GM18499 (cell line): Measurements from ENCODE around the gene ARHGAP12.

ENCODE experiments used
- ATAC-seq: cut with Tn5 transposase; IDR thresholded peaks from one replicate; pipeline ENCODE4 v1.9.1; 2021; ENCODE audit warnings: moderate number of reproducible peaks; ENCODE audit not compliant: insufficient read depth, unreplicated experiment

The ARHGAP12 gene

DNA sequence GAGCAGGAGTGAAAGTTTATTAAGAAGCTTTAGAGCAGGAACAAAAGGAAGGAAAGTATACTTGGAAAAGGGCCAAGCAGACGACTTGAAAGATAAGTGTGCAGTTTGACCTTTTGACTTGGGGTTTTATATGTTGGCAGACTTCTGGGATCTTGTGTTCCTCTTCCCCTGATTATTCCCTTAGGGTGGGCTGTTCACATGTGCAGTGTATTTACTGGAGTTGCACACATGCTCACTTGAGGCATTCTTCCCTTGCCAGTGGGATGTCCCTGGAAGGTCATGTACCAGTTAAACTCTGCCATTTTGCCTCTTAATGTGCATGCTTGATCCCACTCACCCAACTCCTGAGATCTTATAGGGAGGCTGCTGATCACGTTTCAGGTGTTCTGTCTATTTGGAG lies 23.4 kb upstream of the ARHGAP12 start:
- ATAC-seq: no peak

DNA sequence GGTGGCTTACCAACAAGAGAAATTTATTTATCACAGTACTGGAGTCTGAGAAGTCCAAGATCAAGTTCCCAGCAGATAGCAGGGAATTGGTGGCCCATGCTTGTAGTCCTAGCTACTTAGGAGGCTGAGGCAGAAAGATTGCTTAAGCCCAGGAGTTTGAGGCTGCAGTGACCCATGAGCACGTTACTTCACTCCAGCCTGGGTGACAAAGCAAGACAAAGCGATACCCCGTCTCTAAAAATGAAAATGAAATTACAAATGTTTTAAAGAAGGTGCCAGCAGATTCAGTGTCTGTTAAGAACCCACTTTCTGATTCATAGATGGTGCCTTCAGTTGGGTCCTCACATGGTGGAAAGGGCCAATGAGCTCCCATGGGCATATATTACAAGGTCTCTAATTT lies 20.6 kb upstream of the ARHGAP12 start:
- ATAC-seq: no peak

DNA sequence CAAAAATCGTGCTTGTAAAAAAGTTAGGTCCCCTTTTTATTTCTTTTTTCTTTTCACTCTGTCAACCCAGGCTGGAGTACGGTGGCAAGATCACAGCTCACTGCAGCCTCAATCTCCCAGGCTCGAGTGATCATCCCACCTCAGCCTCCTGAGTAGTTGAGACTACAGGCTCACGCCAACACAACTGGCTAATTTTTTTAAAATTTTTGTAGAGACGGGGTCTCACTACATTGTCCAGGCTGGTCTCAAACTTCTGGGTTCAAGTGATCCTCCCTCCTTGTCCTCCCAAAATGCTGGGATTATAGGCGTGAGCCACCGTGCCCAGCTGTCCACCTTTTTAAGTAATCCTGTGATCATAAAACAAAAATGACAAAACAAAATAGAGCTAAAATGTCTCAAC lies 19.4 kb upstream of the ARHGAP12 start:
- ATAC-seq: no peak

DNA sequence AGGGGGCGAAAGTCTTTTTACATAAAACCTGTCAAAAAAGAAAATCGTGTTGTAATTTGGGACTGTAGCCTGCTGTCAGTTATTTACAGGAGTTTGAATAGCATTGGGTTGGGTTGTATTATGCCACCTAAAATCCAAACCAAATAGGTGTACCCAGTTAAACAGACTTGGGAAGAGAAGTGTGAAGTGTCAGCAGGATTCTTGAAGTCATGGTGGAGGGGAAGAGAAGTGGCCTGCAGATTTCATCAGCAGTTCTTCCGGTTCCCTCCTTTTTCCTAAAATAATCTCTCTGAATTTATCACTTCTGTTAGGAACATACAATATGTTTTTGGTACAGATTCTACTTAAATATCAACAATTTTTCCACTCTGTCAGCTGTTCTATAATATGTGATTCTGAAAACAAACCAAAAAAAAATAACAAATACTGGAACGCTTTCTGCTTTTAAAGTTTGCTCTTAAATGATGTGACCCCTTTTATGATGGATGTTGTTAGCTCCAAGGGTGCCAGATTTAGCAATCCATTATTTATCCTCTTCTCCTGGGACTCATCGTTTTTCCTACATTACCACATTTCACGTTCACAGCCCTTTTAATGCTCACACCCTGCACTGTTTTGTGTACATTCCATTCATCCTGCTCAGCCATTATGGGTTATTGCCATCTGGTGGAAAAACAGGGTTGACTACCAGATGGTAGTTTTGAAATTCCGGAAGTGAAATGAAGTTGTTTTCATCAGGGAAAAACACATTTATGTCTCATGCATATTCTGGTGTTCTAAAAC lies 18.7 kb upstream of the ARHGAP12 start:
- no peak for ATAC-seq

DNA sequence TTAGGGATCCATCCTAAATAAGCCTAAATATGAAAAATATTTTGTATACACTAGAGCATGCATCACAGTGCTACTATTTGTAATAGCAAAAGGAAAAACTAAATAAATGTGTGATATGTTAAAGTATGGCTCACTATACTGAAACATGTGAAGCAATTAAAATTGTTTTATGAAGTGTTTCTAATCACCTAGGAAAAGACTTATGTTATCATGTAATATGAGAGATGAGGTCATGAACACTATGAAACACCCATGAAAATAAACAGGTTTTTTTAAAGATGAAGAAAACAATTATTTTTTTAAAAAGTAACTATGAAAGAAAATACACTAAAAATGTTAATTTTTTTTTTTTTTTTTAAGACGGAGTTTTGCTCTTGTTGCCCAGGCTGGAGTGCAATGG lies 16.8 kb upstream of the ARHGAP12 start:
- ATAC-seq: no peak

DNA sequence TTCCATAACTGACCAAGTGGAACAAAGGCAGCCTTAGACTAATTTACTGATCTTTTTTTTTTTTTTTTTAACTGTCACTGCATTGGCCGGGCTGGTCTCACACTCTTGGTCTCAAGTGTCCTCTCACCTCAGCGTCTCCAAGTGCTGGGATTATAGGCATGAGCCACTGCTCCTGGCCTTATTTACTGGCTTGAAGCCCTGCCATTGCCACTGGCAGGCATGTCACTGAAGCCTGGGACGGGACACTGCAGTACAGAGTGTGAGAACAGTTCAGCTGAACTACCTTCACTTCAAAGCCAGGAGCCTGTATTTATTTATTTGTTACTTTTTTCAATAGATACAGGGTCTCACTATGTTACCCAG lies 15.4 kb upstream of the ARHGAP12 start:
- ATAC-seq: no peak

DNA sequence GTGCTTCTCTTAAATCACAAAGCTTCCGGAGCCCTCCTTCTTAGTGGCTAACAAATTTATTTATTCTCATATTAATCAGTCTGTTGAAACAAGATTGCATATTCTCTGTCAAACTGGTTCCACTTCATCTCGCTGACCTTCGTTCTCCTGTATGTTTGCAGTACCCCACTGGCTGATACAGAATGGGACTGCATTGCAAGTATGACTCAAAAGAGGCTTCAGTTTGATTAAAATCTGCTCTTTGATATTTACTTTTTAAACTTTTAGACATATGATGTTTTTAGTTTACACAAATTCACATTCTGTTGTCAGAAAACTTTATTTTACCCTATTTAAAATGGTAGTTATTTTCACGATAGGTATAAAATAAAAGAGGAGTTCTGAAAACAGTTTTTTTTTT lies 14.3 kb upstream of the ARHGAP12 start:
- ATAC-seq: no peak

DNA sequence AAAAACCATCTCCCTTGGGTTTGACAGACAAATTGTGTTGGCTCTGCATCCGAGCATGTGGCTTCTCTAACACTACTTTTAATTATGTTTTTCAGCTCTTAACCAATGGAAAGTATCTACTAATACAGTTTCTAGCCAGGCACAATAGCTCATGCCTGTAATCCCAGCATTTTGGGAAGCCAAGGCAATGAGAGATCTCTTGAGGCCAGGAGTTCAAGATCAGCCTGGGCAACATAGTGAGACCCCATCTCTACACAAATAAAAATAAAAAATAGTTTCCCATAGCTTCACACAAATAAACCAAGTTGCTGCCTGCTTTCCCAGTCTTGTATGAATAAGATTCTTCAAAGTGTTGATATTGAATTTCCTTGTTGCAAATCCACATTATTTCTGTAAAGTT lies 13.8 kb upstream of the ARHGAP12 start:
- no peak for ATAC-seq

DNA sequence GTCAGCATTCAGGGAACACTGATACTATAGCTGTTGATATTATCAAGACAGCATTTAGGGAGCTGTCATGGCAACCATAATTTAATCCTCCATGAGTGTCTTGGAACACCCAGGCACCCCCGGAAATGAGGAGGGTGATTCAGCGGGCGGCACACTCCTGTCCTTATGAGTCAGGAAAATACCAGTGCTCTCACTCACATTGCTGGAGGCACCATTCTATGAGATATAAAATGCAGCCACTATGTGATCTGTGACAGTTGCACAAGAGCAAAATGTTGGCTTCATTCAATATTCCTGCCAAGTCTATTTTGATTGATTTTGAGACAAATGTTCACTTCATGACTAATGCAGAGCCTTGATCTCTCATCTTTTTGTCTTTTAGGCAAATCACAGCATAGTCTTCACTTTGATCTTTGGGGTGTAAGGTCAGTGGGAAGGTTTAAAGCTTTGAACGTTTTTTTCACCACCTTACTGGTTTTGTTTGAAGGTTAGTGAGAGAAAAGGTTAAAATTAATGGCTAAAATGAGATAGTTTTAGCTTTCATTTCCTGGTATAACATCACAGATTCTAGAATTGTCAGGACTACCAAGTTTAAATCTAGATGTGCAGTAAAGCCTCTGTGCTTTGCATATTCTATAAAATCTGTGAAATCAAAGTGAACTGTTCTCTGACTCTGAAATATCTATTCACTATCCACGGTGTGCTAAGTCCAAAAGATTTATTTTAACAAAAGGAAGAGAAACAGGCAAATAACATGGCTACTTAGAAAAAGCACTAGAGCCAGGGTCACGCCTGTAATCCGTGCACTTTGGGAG lies 12.4 kb upstream of the ARHGAP12 start:
- no peak for ATAC-seq

DNA sequence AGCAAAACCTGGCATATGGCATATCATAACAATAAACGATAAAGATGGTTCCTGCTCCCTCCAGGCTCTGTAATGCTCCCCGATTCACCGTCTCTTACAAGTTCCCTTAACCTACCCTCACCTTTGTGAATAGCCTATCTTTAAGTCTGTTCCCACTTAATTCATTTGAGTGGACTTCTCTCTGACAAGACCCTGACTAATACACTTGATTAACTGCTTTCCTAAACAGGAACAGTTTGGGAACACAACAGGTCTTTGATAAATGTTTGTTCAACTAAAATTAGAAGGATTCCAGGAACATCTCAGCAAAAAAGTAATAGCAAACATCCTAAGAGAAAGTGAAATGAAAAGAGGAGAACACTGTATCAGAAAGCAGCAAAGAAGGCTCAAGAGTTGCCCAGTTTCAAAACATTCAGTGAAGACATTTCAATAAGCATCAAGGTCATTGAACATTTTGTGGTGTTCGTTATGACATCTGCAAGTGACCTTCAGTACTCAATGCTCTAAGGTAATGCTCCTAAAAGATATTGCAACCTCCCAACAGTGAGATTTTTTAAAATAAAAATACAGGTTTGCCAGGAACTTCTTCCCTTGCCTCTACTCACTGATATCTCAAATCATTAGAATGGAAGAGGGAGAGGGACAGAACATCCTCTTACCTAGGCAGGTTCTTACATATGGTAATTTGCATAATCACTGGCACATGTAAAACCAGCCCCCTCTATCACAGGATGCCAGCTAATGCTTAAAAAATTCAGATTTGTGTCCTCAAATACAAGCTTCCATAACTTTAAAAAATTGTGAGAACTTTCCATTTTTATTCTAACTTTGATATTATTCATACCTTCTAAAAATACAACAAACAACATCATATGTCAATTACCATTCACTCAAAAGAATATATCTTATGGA lies 11.4 kb upstream of the ARHGAP12 start:
- no peak for ATAC-seq

DNA sequence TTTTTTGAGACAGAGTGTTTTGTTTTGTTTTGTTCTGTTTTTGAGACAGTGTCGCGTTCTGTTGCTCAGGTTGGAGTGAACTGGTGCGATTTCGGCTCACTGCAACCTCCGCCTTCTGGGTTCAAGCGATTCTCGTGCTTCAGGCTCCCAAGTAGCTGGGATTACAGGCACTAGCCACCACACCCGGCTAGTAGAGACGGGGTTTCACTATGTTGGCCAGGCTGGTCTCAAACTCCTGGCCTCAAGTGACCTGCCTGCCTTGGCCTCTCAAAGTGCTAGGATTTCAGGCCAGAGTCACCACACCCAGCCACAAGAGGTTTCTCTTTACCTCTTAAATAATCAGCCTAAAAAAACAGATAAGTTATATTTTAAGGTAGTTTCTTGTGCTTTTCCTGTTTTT lies 8.7 kb upstream of the ARHGAP12 start:
- no peak for ATAC-seq

DNA sequence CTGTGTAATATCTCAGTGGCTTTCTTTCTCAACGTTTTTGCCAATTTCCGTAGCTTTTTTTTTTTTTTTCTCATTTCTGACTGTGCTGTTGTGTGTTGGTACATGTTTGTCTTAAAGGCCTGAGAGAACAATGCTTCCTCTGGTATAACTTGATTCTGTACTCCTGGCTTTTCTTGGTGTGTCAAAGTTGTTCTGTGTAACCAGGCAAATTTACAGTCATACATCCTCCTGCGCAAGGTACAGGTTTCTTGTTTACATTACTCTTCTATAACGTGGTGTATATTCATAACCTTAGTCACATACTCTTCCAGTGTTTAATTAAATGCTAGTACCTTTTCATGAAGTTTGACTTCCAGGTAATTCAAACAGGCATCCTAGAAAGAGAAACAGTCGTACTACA lies 8.3 kb upstream of the ARHGAP12 start:
- ATAC-seq: no peak

DNA sequence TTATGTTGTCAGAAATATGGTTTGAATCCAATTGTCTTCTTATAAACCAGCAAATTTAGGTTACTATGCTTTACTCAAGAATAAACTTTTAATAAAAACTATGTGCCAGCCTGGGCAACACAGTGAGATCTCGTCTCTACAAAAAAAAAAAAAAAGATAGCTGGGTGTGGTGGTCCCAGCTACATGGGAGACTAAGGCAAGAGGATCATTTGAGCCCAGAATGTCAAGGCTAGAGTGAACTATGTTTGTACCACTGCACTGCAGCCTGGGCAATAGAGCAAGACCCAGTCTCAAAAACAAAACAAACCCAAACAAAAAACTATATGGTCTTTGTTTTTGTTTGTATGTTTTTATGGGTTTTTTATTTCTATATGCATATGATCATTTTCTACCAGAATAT lies 7.5 kb upstream of the ARHGAP12 start:
- no peak for ATAC-seq

DNA sequence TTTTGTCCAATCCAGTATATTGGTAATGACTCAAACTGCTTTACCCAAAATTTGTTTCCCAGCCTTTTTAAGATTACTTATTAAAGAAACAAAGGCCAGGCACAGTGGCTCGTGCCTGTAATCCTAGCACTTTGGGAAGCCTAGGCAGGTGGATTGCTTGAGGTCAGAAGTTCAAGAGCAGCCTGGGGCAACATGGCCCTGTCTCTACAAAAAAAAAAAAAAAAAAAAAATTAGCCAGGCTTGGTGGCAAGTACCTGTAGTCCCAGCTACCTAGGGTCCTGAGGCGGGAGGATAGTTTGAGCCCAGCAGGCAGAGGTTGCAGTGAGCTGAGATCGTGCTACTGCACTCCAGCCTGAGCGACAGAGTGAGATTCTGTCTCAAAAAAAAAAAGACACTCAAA lies 7.0 kb upstream of the ARHGAP12 start:
- ATAC-seq: no peak

DNA sequence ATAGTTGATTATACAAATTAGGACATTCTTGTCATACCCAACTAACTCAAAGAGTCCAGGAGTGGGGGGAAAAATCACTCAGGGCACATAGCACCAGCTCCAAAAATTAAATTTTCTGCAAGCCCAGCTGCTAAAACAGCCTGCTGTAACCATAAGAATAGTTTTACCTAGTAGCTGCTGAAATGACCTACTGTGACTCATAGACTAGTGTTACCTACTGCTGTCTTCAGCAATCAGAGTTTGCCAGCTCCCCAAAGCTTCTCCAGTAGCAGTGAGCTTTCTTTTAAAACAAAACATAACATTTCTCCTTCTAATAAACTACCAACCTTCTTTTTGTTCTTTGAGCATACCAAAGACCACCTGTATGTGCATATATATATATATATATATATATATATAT lies 4.2 kb upstream of the ARHGAP12 start:
- no peak for ATAC-seq

DNA sequence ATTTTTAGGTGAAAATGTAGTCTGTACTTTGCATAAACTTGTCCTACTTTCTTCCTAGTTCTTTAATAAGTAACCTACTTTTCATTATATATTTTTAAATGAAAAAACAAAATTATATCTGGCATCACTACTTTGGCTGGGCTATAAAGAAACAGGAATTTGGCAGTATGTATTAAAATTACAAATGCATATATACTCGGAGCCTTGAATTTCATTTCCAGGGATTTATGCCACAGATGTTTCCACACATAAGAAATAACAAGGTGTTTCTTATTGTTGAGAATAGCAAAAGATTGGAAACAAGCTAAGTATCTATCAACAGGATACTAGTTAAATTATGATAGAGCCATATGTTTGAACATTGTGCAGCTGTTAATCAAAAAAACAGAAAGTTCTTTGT lies 2.2 kb upstream of the ARHGAP12 start:
- no peak for ATAC-seq

DNA sequence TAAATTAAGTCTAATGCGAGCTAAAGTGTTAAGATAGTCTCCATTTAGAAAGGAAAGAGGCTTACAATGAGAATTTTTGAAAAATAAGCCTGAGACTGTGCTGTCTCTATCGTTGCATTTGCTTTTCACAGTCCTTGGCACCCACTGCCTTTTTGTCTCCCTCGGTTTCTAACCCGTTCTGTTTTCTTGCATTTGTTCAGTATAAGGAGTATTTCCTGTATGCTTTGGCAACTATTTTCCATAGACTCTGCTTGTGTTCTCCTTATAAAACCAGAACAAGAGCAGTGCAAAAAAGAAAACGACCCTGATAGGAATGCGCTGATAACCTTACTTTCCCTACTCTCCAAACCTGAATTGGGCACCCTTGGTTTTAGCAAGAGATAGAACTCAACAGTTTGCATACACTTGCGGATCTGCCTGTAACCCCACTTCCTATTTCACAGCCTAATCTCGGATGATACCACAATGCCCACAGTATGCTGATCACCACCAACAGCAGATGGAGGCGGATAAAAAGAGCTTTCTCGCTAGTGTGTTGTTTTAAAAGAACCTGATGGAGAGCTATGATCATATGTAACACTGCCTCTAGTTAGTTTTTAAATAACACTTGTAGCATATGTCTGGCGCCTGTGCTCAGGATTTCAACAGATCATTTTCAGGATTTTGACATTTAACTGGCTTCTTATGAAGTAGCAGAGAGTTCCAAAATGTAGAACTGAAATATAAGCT lies 1.6 kb upstream of the ARHGAP12 start:
- no peak for ATAC-seq

DNA sequence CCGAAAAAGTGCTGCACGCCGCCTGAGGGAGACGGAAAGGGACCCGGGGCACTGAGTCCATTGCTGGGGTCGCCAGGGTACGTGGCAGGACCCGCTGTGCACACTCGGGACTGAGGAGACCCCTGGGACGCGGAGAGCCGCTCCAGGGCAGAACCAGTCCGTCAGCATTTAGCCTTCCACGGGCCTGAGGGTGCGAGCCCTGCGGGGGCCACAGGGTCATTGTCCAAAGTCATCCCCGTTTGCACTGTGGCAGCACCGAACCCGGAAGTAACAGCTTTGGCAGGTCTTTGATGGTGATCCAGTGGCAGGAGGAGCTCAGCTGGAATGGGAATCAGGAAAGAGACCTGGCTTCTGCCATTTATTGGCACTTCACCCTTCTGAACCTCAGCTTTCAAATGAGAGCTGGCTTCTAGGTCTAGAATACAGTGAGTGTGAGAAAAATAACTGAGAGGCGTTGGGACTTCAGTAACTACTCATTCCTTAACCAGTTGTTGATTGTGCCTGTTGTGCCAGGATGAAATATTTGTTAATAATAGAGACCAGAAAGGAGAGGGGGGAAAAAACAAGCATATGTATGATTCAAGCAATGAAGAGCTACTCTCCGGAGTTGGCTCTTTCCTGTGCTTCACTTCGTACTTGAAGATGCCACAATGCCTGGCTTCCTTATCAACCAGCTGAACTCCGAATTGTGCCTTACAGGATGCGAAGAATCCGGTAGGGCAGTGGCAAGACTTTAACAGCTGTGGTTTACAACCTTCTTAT lies 811 bp upstream of the ARHGAP12 start:
- no peak for ATAC-seq

DNA sequence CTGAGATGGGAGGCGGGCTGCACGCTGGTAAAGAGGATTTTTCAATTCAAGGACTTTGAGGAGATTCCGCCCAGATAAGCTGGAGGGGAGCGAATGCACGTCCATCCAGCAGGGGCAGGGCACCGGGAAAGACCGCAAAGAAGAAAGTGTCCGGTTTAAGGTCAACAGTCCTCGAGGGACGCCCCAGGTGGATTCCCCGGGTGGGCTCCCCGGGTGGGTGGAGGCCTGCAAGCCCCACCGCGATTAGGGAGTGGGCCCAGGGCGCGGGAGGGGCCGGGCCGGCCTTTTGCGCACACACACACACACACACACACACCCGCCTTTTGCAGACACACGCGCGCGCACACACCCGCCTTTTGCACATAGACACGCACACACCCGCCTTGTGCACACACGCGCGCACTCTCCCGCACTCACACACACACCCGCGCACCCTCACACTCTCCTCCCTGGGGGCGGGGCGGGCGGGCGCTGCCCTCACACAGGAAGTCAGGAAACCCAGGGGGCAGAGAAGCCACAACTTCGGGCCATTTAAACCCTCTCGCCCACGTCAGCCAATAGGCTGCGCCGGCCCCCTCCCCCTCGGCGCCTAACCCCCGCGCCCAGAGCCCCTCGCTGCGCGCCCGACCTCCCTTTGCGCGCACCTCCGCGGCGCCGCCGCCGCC lies 615 bp downstream of the ARHGAP12 start:
- no peak for ATAC-seq
